Thyroid gland (tissue), 4 donors: ENCODE measurements around the gene PLA2G2C. TPM values are rescaled to one million over a fixed set of nuclear protein-coding genes. Genes with fewer than 3 reads are reported as not detected.

Experiments
- DNase-seq, 2 donors: peaks; one replicate each; pipeline ENCODE4 v3.0.0-alpha.2; 2019
- H3K27ac ChIP-seq, 3 donors: fragments of 200-600 bp; sonication (generic); 1 replicate in 2 of 3; 2 replicates in 1 of 3; pipeline ENCODE4 v1.5.1; 2016 to 2019; ENCODE audit warnings: mild to moderate bottlenecking in 1 of 3, moderate library complexity in 1 of 3
- H3K27me3 ChIP-seq: fragments of 200-600 bp; sonication (generic); one replicate; pipeline ENCODE4 v1.5.1; 2019
- H3K36me3 ChIP-seq, 2 donors: fragments of 200-600 bp; sonication (generic); one replicate each; pipeline ENCODE4 v1.5.1; 2016 to 2019
- H3K4me1 ChIP-seq, 2 donors: fragments of 200-600 bp; sonication (generic); one replicate each; pipeline ENCODE4 v1.5.1; 2017 to 2019
- H3K4me3 ChIP-seq, 3 donors: fragments of 200-600 bp; sonication (generic); replicated peaks in 1 of 3; 1 replicate in 2 of 3; 2 replicates in 1 of 3; pipeline ENCODE4 v1.5.1; 2016; ENCODE audit warnings: mild to moderate bottlenecking in 1 of 3
- H3K9me3 ChIP-seq: fragments of 200-600 bp; sonication (generic); one replicate; pipeline ENCODE4 v1.5.1; 2017
- CTCF ChIP-seq, 6 experiments: fragments of 200-600 bp in 3 of 6; fragments of 450-650 bp in 3 of 6; sonication (generic) in 3 of 6; IDR thresholded peaks; one replicate each; pipeline ENCODE4 v1.5.1; 2016 to 2019; ENCODE audit warnings: antibody characterized with exemption in 6 of 6, mild to moderate bottlenecking in 2 of 6, inconsistent platforms in 1 of 6, moderate library complexity in 1 of 6
- POLR2A ChIP-seq, 2 donors: fragments of 450-650 bp; IDR thresholded peaks; one replicate each; pipeline ENCODE4 v1.6.1; 2017; ENCODE audit warnings: antibody characterized with exemption in 2 of 2, mild to moderate bottlenecking in 2 of 2, moderate library complexity in 1 of 2
- WGBS, 2 donors: methylation state at CpG; one replicate each; pipeline ENCODE4 v1.1.5; 2017; 5-methylcytosine and 5-hydroxymethylcytosine counted together
- intact Hi-C: fragments of 100-400 bp; cut with DNase I; formaldehyde crosslinking; loops from one replicate; pipeline ENCODE4 v1.15.1; 2023
- total RNA-seq, 4 donors: library from RNA; depleted of rRNA; stranded (reverse); fragments of >200 nt; gene quantifications; one replicate each; pipeline ENCODE4 v1.2.3, GENCODE V29; 2016

PLA2G2C gene
- total RNA-seq, 4 donors from 2014 or later, result not detected

GRCh38 chr1:20190256-20191160 is 4.2 kb upstream of the PLA2G2C start:
- H3K27ac ChIP-seq, result no peak overlapping the region
- no peak for DNase-seq
- no peaks in the 10 kb centered on the region for H3K9me3 ChIP-seq
- intact Hi-C loops, result no loop called here
- 88 to 89% methylated on average over 19 of the region's 19 CpGs for WGBS, 2 donors
- H3K4me1 ChIP-seq, result peaks cover 23 to 30% of the 10 kb centered on the region in 2 donors
- TF ChIP-seq CTCF (IDR thresholded peaks at IDR 0.05) (no peak), POLR2A (IDR thresholded peaks at IDR 0.05) (no peak)
- H3K36me3 ChIP-seq, result no peaks in the 10 kb centered on the region
- H3K4me3 ChIP-seq, result no peak overlapping the region
- H3K27me3 ChIP-seq, result no peaks in the 10 kb centered on the region

- no peak overlapping the region for H3K27ac ChIP-seq
- H3K9me3 ChIP-seq, result no peaks in the 10 kb centered on the region
- no peaks in the 10 kb centered on the region for H3K27me3 ChIP-seq
- peaks cover 23 to 31% of the 10 kb centered on the region in 2 donors for H3K4me1 ChIP-seq
- DNase-seq, result no peak
- no peaks in the 10 kb centered on the region for H3K36me3 ChIP-seq
- 90 to 91% methylated on average over 4 of the region's 4 CpGs for WGBS, 2 donors
- intact Hi-C loops, result no loop called here
- TF ChIP-seq POLR2A (IDR thresholded peaks at IDR 0.05), result no peak
- TF ChIP-seq CTCF (IDR thresholded peaks at IDR 0.05), result no peak
- H3K4me3 ChIP-seq, result no peak overlapping the region
Measured at GRCh38 chr1:20189664-20190063, 3.3 kb upstream of the PLA2G2C start.

GRCh38 chr1:20188455-20188817 is 2.1 kb upstream of the PLA2G2C start:
- 69 to 83% methylated on average over 4 of the region's 4 CpGs for whole genome bisulfite sequencing, 2 donors
- no peaks in the 10 kb centered on the region for H3K9me3 ChIP-seq
- H3K27ac ChIP-seq, result no peak overlapping the region

GRCh38 chr1:20187813-20188454 is 1.6 kb upstream of the PLA2G2C start:
- intact Hi-C loops, result no loop called here

More at GRCh38 chr1:20188455-20188817, 2.1 kb upstream of the PLA2G2C start:
- intact Hi-C loops, result no loop called here
- H3K36me3 ChIP-seq, result no peaks in the 10 kb centered on the region
- no peak for DNase-seq
- H3K4me3 ChIP-seq, result no peak overlapping the region
- H3K27me3 ChIP-seq, result no peaks in the 10 kb centered on the region
- H3K4me1 ChIP-seq, result peaks cover 23 to 31% of the 10 kb centered on the region in 2 donors
- TF ChIP-seq CTCF (IDR thresholded peaks at IDR 0.05), result no peak
- TF ChIP-seq POLR2A (IDR thresholded peaks at IDR 0.05), result no peak

More at GRCh38 chr1:20187813-20188454, 1.6 kb upstream of the PLA2G2C start:
- 70 to 87% methylated on average over 4 of the region's 4 CpGs for WGBS, 2 donors
- Histone ChIP-seq H3K27ac (peak overlapping the region in 1 of 3 donors; percentile 35), H3K36me3 (no peaks in the 10 kb centered on the region), H3K9me3 (no peaks in the 10 kb centered on the region), H3K4me3 (no peak overlapping the region), H3K4me1 (peaks cover 23 to 31% of the 10 kb centered on the region in 2 donors), H3K27me3 (no peaks in the 10 kb centered on the region)
- no peak for TF ChIP-seq POLR2A (IDR thresholded peaks at IDR 0.05)
- TF ChIP-seq CTCF (IDR thresholded peaks at IDR 0.05), result no peak
- no peak for DNase-seq
